Endothelial cell of umbilical vein (primary cell): ENCODE data around the gene ARL8A. TPM values are rescaled to one million over a fixed set of nuclear protein-coding genes. Genes with fewer than 3 reads are reported as not detected.

Source experiments
- BruUV-seq: library from RNA; stranded (reverse); fragments of 400-500 nt; replicated peaks from 2 replicates; lab custom pipeline; 2021; lab: Mats Ljungman, UMichigan
- CTCF ChIA-PET: fragments of 300-600, 350-600 bp; sonication (Branson Sonifier 250); formaldehyde crosslinking; loops from one replicate; lab custom pipeline; 2021; ENCODE audit warnings: antibody characterized with exemption, inconsistent platforms; lab: Charles Lee
- POLR2A ChIA-PET: fragments of 300-600, 350-600 bp; sonication (Branson Sonifier 250); formaldehyde crosslinking; loops from one replicate; lab custom pipeline; 2021; ENCODE audit warnings: antibody characterized with exemption, inconsistent platforms; lab: Charles Lee
- DNase-seq: peaks from one replicate; pipeline ENCODE4 v3.0.0-alpha.2; 2011; ENCODE audit warnings: low read depth, low spot score
- FAIRE-seq: peaks from 2 replicates; lab custom pipeline; 2011; peaks lifted over from hg19 to GRCh38; lab: Jason Lieb, UNC
- H2AFZ ChIP-seq: 2 replicates; pipeline ENCODE4 v1.6.0; 2012; ENCODE audit warnings: low read depth, low read length, control low read depth, inconsistent platforms
- H3K27ac ChIP-seq: 2 replicates; pipeline ENCODE4 v1.5.1; 2011; ENCODE audit warnings: low read depth, mild to moderate bottlenecking, control low read depth, low read length, moderate library complexity; ENCODE audit not compliant: insufficient read depth
- H3K27me3 ChIP-seq, 2 experiments: 2 replicates each; pipeline versions ENCODE4 v1.6.0 to v1.6.1; 2011; ENCODE audit warnings: low read length in 2 of 2, mixed read lengths in 1 of 2; ENCODE audit not compliant: control insufficient read depth in 2 of 2, insufficient read depth in 2 of 2
- H3K36me3 ChIP-seq, 2 experiments: 2 replicates in 1 of 2; 3 replicates in 1 of 2; pipeline ENCODE4 v1.5.1; 2011; ENCODE audit warnings: low read length in 2 of 2, mild to moderate bottlenecking in 1 of 2, moderate library complexity in 1 of 2; ENCODE audit not compliant: control insufficient read depth in 2 of 2, insufficient read depth in 2 of 2; ENCODE audit errors: extremely low read depth in 1 of 2
- H3K4me1 ChIP-seq: 3 replicates; pipeline ENCODE4 v1.5.1; 2011; ENCODE audit warnings: mild to moderate bottlenecking, low read length; ENCODE audit not compliant: control insufficient read depth, insufficient read depth; ENCODE audit errors: extremely low read depth
- H3K4me2 ChIP-seq: 2 replicates; pipeline ENCODE4 v1.6.1; 2011; ENCODE audit warnings: low read length, control low read depth, mixed read lengths; ENCODE audit not compliant: insufficient read depth
- H3K4me3 ChIP-seq, 3 experiments: fragments of 200-600 bp in 1 of 3; sonication (generic), shearing (Covaris generic) in 1 of 3; replicated peaks in 1 of 3; 2 replicates each; pipeline ENCODE4 v1.5.1; 2011 to 2016; ENCODE audit warnings: control low read depth in 3 of 3, low read length in 3 of 3, mild to moderate bottlenecking in 2 of 3, inconsistent platforms in 1 of 3, low read depth in 1 of 3, moderate library complexity in 1 of 3; ENCODE audit not compliant: insufficient read depth in 1 of 3
- H3K79me2 ChIP-seq: 2 replicates; pipeline ENCODE4 v1.6.0; 2012; ENCODE audit warnings: low read length, inconsistent platforms; ENCODE audit not compliant: control insufficient read depth, insufficient read depth
- H3K9ac ChIP-seq: replicated peaks from 2 replicates; pipeline ENCODE3; 2011; ENCODE audit warnings: low read length, control low read depth; ENCODE audit not compliant: insufficient read depth; ENCODE audit errors: extremely low read depth
- H3K9me1 ChIP-seq: replicated peaks from 3 replicates; pipeline ENCODE4 v1.6.0; 2011; ENCODE audit warnings: mild to moderate bottlenecking, low read length; ENCODE audit not compliant: control insufficient read depth, insufficient read depth; ENCODE audit errors: extremely low read depth
- H3K9me3 ChIP-seq: replicated peaks from 2 replicates; pipeline ENCODE4 v1.5.1; 2012; ENCODE audit warnings: low read length, inconsistent platforms; ENCODE audit not compliant: control insufficient read depth, insufficient read depth
- H4K20me1 ChIP-seq: replicated peaks from 2 replicates; pipeline ENCODE3; 2011; ENCODE audit warnings: mild to moderate bottlenecking, low read length; ENCODE audit not compliant: control insufficient read depth, insufficient read depth; ENCODE audit errors: extremely low read depth
- EZH2 ChIP-seq: IDR thresholded peaks from 2 replicates; pipeline ENCODE4 v1.6.1; 2012; ENCODE audit warnings: borderline replicate concordance, low read depth, mild to moderate bottlenecking, moderate library complexity, low read length, inconsistent platforms; ENCODE audit not compliant: severe bottlenecking
- FOS ChIP-seq: IDR thresholded peaks from 2 replicates; pipeline ENCODE4 v1.6.1; 2011; ENCODE audit warnings: mild to moderate bottlenecking, low read length, moderate library complexity, borderline replicate concordance; ENCODE audit not compliant: insufficient read depth
- GATA2 ChIP-seq: IDR thresholded peaks from 2 replicates; pipeline ENCODE4 v1.7.0; 2011; ENCODE audit warnings: low read depth, mild to moderate bottlenecking, moderate library complexity, mixed read lengths, low read length; ENCODE audit not compliant: insufficient read length, insufficient read depth
- POLR2AphosphoS5 ChIP-seq: IDR thresholded peaks from 2 replicates; pipeline ENCODE4 v1.6.1; 2012; ENCODE audit warnings: low read depth, mild to moderate bottlenecking, control low read depth, low read length, moderate library complexity; ENCODE audit not compliant: insufficient read depth
- dilution Hi-C: fragments of 300-500 bp; cut with MboI; formaldehyde crosslinking; loops from one replicate; pipeline ENCODE4 v1.15.0; 2019; ENCODE audit warnings: low sequenced_read_pairs; ENCODE audit not compliant: extremely low pct_ligation_motif_present
- intact Hi-C: fragments of 100-400 bp; cut with micrococcal nuclease; formaldehyde crosslinking; loops from one replicate; pipeline ENCODE4 v1.10.0; 2022
- polyA plus RNA-seq, 4 experiments: library from polyadenylated mRNA; depleted of rRNA in 3 of 4; stranded (reverse) in 3 of 4; unstranded in 1 of 4; fragments of >200 nt; gene quantifications; 2 replicates each; pipeline versions ENCODE4 v1.2.1 to v1.2.3, GENCODE V29; 2011 to 2012; ENCODE audit warnings: missing spikeins in 1 of 4
- total RNA-seq: library from RNA; stranded (reverse); gene quantifications from 2 replicates; pipeline ENCODE4 v1.2.3, GENCODE V29; 2021
- TF ChIP-seq, protein P1 (sequence below), 2 donors: IDR thresholded peaks; 1 replicate in 1 of 2; 2 replicates in 1 of 2; pipeline ENCODE4 v1.5.1; 2011; ENCODE audit warnings: low read length in 2 of 2, mild to moderate bottlenecking in 2 of 2, moderate library complexity in 2 of 2, control low read depth in 1 of 2, inconsistent platforms in 1 of 2, low read depth in 1 of 2; ENCODE audit not compliant: insufficient read depth in 1 of 2; ENCODE audit errors: extremely low read depth in 1 of 2

ARL8A gene
- total and polyA plus RNA-seq, 2 donors (not counting 3 experiments of a cell fraction or from before 2014, with no cell fraction given): 54.3 to 69.5 TPM

DNA sequence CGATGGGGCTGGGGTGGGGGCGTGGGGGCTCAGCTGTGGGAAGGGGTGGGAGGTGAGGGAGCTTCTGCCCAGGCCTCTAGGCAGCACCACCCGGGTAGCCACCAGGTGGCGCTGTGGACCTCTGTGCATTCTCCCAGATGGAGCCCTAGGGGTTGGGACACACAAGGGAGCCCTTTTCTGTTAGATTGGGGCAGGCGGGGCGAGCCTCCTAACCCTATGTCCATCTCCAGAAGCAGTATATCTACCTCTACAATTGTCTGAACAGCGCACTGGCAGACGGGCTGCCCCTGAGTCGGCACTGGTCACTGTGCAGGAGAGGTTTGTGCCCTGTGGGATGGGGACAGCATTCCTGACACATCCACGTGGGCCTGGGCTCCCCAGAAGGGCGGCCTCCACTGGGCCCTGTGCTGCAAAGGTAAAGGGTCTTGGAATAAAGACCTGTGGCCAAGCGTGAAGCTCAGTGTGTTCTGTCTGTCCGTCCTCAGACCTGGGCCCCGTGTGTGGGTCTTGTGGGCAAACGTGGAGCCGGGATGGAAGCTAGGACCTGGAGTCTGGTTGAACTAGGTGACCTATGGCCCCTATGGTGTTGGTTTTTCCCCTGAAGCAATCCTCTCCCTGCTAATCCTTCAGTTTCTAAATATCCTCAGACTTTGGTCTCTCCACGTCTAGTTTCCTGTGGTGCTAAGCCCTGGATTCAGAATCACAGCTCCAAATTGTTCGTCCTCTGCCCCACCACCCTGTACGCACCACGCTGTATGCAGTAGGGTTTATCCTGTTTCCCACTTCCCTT, 44.7 kb upstream of the ARL8A start:
- POLR2A ChIA-PET: interaction anchor here (0.5 to 0.6 kb wide), 2 partner anchors 259 to 530 kb away, joined by 3 read pairs; no protein-coding TSS in a partner anchor
- H3K9ac ChIP-seq: no peak overlapping the region
- BruUV-seq: no TSS peak
- FAIRE-seq (peak; percentile 90), DNase-seq (peak; percentile 33)
- H3K9me3 ChIP-seq: no peaks in the 10 kb centered on the region
- dilution Hi-C loops (no loop called here), intact Hi-C loops (loop anchor here (1.0 kb wide), 1 partner anchor 126 kb away; no protein-coding TSS in a partner anchor)
- H2AFZ ChIP-seq: no peak overlapping the region
- TF ChIP-seq GATA2 (no peak), EZH2 (no peak), POLR2AphosphoS5 (no peak), FOS (no peak)
- TF ChIP-seq, protein P1, sequence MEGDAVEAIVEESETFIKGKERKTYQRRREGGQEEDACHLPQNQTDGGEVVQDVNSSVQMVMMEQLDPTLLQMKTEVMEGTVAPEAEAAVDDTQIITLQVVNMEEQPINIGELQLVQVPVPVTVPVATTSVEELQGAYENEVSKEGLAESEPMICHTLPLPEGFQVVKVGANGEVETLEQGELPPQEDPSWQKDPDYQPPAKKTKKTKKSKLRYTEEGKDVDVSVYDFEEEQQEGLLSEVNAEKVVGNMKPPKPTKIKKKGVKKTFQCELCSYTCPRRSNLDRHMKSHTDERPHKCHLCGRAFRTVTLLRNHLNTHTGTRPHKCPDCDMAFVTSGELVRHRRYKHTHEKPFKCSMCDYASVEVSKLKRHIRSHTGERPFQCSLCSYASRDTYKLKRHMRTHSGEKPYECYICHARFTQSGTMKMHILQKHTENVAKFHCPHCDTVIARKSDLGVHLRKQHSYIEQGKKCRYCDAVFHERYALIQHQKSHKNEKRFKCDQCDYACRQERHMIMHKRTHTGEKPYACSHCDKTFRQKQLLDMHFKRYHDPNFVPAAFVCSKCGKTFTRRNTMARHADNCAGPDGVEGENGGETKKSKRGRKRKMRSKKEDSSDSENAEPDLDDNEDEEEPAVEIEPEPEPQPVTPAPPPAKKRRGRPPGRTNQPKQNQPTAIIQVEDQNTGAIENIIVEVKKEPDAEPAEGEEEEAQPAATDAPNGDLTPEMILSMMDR (IDR thresholded peaks at IDR 0.05; ENCODE audit: extremely low read depth in 1 of 2, insufficient read depth in 1 of 2, low read depth in 1 of 2, low read length in 2 of 2): peak; percentile 47 to 87
- H3K9me1 ChIP-seq: no peaks in the 10 kb centered on the region
- CTCF ChIA-PET: interaction anchor here (0.6 to 7.7 kb wide), 34 partner anchors 8 to 531 kb away, joined by 3 to 107 read pairs (median 4); partner anchors contain the start of gene UBE2T
- no peak overlapping the region for H3K4me3 ChIP-seq
- no peaks in the 10 kb centered on the region for H4K20me1 ChIP-seq
- H3K27ac ChIP-seq: no peak overlapping the region
- H3K4me1 ChIP-seq: no peaks in the 10 kb centered on the region
- peaks cover 11 to 16% of the 10 kb centered on the region in 2 experiments for H3K27me3 ChIP-seq
- no peaks in the 10 kb centered on the region for H3K36me3 ChIP-seq
- no peak overlapping the region for H3K4me2 ChIP-seq
- H3K79me2 ChIP-seq: no peaks in the 10 kb centered on the region
